GM18868 (cell line): Measurements from ENCODE around the gene ARHGEF39.
"Not testable (repeated sequence)": the region's sequence is repeated elsewhere in the genome, so short reads cannot be mapped to it uniquely, and the experiment has no call there.

Source experiments
- ATAC-seq: cut with Tn5 transposase; IDR thresholded peaks from one replicate; pipeline ENCODE4 v1.9.1; 2021; ENCODE audit warnings: mild to moderate bottlenecking, moderate library complexity; ENCODE audit not compliant: unreplicated experiment

Gene ARHGEF39

GRCh38 chr9:35628389-35628991 lies 36.5 kb downstream of the ARHGEF39 start:
- ATAC-seq, result no peak

- ATAC-seq, result no peak
Observed at GRCh38 chr9:35627575-35627974, 37.4 kb downstream of the ARHGEF39 start.

- ATAC-seq, result peak; percentile 50
Observed at GRCh38 chr9:35619800-35620158, 45.2 kb downstream of the ARHGEF39 start.

GRCh38 chr9:35618854-35619799 lies 45.9 kb downstream of the ARHGEF39 start:
- ATAC-seq, result peak; percentile 62

GRCh38 chr9:35618325-35618727 lies 46.7 kb downstream of the ARHGEF39 start, which contains the start of gene CD72:
Gene CD72, minus strand, starts transcription at chr9:35618413. Its CDS starts 110 bp downstream, at chr9:35618303.
- ATAC-seq, result no peak

- no peak for ATAC-seq
Observed at GRCh38 chr9:35617548-35617947, 47.4 kb downstream of the ARHGEF39 start.

- ATAC-seq, result peak; percentile 38
Observed at GRCh38 chr9:35616681-35617459, 48.1 kb downstream of the ARHGEF39 start.

- no peak for ATAC-seq
Observed at GRCh38 chr9:35615981-35616680, 48.9 kb downstream of the ARHGEF39 start.

GRCh38 chr9:35612843-35613242 lies 52.2 kb downstream of the ARHGEF39 start:
- ATAC-seq, result no peak

GRCh38 chr9:35612066-35612465 lies 52.9 kb downstream of the ARHGEF39 start:
- ATAC-seq, result not testable (repeated sequence)

- ATAC-seq, result peak; percentile 59
Observed at GRCh38 chr9:35611230-35611797, 53.7 kb downstream of the ARHGEF39 start.

- ATAC-seq, result no peak
Observed at GRCh38 chr9:35609820-35610163, 55.2 kb downstream of the ARHGEF39 start.
